IMR-90 (cell line): ENCODE data around the gene CDH3.

Source experiments
- BHLHE40 ChIP-seq: fragments of 150-350 bp; IDR thresholded peaks from 2 replicates; pipeline ENCODE4 v1.6.1; 2016; ENCODE audit warnings: mild to moderate bottlenecking, low read depth, low read length
- CTCF ChIP-seq: conservative IDR thresholded peaks from 2 replicates; pipeline ENCODE4 v1.5.1; 2012; ENCODE audit warnings: mild to moderate bottlenecking, low read depth, low read length, improper control_type of control experiment
- ELK1 ChIP-seq: fragments of 150-350 bp; IDR thresholded peaks from 2 replicates; pipeline ENCODE4 v1.6.1; 2016; ENCODE audit warnings: low read depth, mild to moderate bottlenecking, low read length, moderate library complexity, borderline replicate concordance
- MAFK ChIP-seq: IDR thresholded peaks from 2 replicates; pipeline ENCODE4 v1.6.1; 2012; ENCODE audit warnings: low read depth, low read length, improper control_type of control experiment
- POLR2A ChIP-seq: IDR thresholded peaks from 2 replicates; pipeline ENCODE4 v1.6.1; 2012; ENCODE audit warnings: mild to moderate bottlenecking, low read depth, low read length
- RAD21 ChIP-seq: IDR thresholded peaks from 2 replicates; pipeline ENCODE4 v1.6.1; 2012; ENCODE audit warnings: low read length, improper control_type of control experiment
- RCOR1 ChIP-seq: IDR thresholded peaks from 2 replicates; pipeline ENCODE4 v1.6.1; 2012; ENCODE audit warnings: mild to moderate bottlenecking, low read length, improper control_type of control experiment; ENCODE audit not compliant: insufficient replicate concordance
- RFX5 ChIP-seq: IDR thresholded peaks from 2 replicates; pipeline ENCODE4 v1.8.0; 2012; ENCODE audit warnings: low read depth, mild to moderate bottlenecking, low read length, moderate library complexity

- TF ChIP-seq POLR2A (no peak), CTCF (no peak), RAD21 (no peak), RFX5 (no peak), ELK1 (no peak), BHLHE40 (no peak), RCOR1 (no peak), MAFK (no peak)
Observed at GRCh38 chr16:68713361-68713760, 68.3 kb downstream of the CDH3 start.
